ENCODE measurements around the gene BEX4. TPM values are rescaled to one million over a fixed set of nuclear protein-coding genes. Genes with fewer than 3 reads are reported as not detected.

BEX4 gene
- total and polyA plus RNA-seq, 2 of the 4 experiments (the other 2 are of a cell fraction) = 0.54 to 6.8 TPM

DNA sequence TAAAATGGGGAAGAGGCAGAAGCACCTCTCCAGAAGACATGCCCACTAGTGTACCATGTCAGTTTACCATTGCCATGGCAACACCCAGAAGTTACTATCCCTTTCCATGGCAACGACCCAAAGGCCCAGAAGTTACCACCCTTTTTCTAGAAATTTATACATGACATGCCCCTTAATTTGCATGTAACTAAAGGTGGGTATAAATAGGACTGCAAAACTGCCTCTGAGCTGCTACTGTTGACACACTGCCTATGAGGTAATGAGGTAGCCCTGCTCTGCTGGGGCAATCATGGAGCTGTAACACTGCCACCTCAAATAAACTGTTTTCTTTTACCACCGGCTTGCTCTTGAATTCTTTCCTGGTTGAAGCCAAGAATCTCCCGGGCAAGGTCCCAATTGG lies 13.9 kb upstream of the BEX4 start:
- Histone ChIP-seq H3K4ac (ENCODE audit: low read depth, low read length) (no peak overlapping the region), H3K18ac (ENCODE audit: low read depth, low read length) (no peak overlapping the region), H4K8ac (ENCODE audit: low read depth in 2 of 2, low read length in 2 of 2) (no peak overlapping the region), H4K20me1 (ENCODE audit: insufficient read depth, low read length) (no peaks in the 10 kb centered on the region), H2BK20ac (ENCODE audit: low read depth, low read length) (no peak overlapping the region), H4K5ac (ENCODE audit: low read depth, low read length) (no peak overlapping the region), H2AK9ac (replicated peaks; ENCODE audit: low read depth, low read length, poor library complexity) (no peak overlapping the region), H3K14ac (replicated peaks; ENCODE audit: low read depth, low read length) (no peak overlapping the region), H3K9me1 (ENCODE audit: insufficient read depth, low read length) (no peaks in the 10 kb centered on the region), H3K4me3 (ENCODE audit: insufficient read depth, low read depth, low read length) (no peak overlapping the region), H3K79me1 (ENCODE audit: low read depth in 1 of 2, low read length in 2 of 2) (no peaks in the 10 kb centered on the region), H3K27ac (ENCODE audit: insufficient read depth, low read length) (no peak overlapping the region), H3K36me3 (ENCODE audit: control insufficient read depth, insufficient read depth, low read length) (no peaks in the 10 kb centered on the region), H3K56ac (ENCODE audit: extremely low read depth, insufficient read depth, low read length) (no peak overlapping the region), H2AK5ac (ENCODE audit: low read depth, low read length) (no peak overlapping the region), H2AFZ (replicated peaks; ENCODE audit: low read length, poor library complexity) (no peak overlapping the region), H3K4me1 (ENCODE audit: control insufficient read depth, insufficient read depth, low read length) (no peaks in the 10 kb centered on the region), H3K9me3 (ENCODE audit: control insufficient read depth, insufficient read depth, low read length) (no peaks in the 10 kb centered on the region), H3K23ac (ENCODE audit: low read depth, low read length) (no peak overlapping the region), H2BK5ac (ENCODE audit: low read depth, low read length, poor library complexity, severe bottlenecking) (no peak overlapping the region), H4K91ac (ENCODE audit: insufficient read depth, low read depth, low read length) (no peak overlapping the region), H2BK120ac (ENCODE audit: low read depth, low read length) (no peak overlapping the region), H3K9ac (ENCODE audit: low read depth, low read length) (no peak overlapping the region), H3K4me2 (ENCODE audit: low read depth, low read length) (no peak overlapping the region), H3K27me3 (ENCODE audit: control insufficient read depth, insufficient read depth, low read length) (peaks cover 2% of the 10 kb centered on the region; the same call in 1 of the 2 replicates), H2BK15ac (ENCODE audit: low read depth, low read length) (no peak overlapping the region)
- CTCF ChIA-PET = no interaction called here
- POLR2A ChIA-PET (ENCODE audit: unreplicated experiment) = no interaction called here
- WGBS, 2 experiments (ENCODE audit: extremely low coverage in 2 of 2, insufficient read length in 1 of 2) = no CpG with 5 or more reads among the region's 3 CpGs
- ATAC-seq (ENCODE audit: low read depth) = no peak
- no TSS peak for BruUV-seq (replicated peaks)
- in situ Hi-C loops (cut with MboI; ENCODE audit: low sequenced_read_pairs) = no loop called here
- intact Hi-C loops (cut with micrococcal nuclease) = no loop called here
- no peak for DNase-seq
- TF ChIP-seq RAD21 (IDR thresholded peaks at IDR 0.05; ENCODE audit: low read length) (no peak), MXI1 (IDR thresholded peaks at IDR 0.05; ENCODE audit: borderline replicate concordance, low read depth, low read length) (no peak)
- dilution Hi-C loops (cut with HindIII; ENCODE audit: low sequenced_read_pairs, unreplicated experiment) = no loop called here
